ENCODE results near the gene SDHC. TPM values are rescaled to one million over a fixed set of nuclear protein-coding genes. Genes with fewer than 3 reads are reported as not detected.

Gene SDHC
- total and polyA plus RNA-seq, 2 donors (not counting 1 experiment from before 2014, with no cell fraction given), result 78.3 to 109 TPM

DNA sequence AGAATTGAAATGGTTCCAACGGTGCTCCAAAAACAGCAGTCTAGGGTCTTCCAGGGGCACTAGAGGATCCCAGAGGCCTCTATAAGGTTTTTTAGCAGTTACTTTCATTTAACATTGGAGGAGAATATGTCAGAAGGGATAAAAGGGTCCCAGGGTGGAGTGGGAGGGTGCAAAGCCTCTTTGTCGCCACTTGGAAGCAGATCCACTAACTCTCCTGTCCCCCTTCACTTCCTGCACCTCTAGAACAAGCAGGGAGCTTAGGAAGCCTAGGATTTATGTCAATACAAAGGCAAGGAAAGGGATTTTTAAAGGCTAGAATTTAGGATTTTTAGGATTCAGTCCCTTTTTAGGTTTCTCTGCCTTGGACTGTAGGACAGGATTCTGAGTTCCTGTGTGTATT lies 47.3 kb upstream of the SDHC start:
- no peak for ATAC-seq (ENCODE audit: low read depth)
- Mint-ChIP-seq H3K9me3 (ENCODE audit: insufficient read depth) (no peaks in the 10 kb centered on the region), H3K4me3 (no peak overlapping the region), H3K27me3 (peaks cover 15% of the 10 kb centered on the region), H3K27ac (no peak overlapping the region), H3K4me1 (peaks cover 10% of the 10 kb centered on the region)
- Histone ChIP-seq H2AFZ (ENCODE audit: insufficient read depth, low read depth, low read length, poor library complexity, severe bottlenecking) (no peak overlapping the region), H3K9me3 (ENCODE audit: control extremely low read depth in 1 of 3, control insufficient read depth in 2 of 3, insufficient read depth in 1 of 3, low read length in 2 of 3) (no peaks in the 10 kb centered on the region), H3K9ac (ENCODE audit: low read length) (no peak overlapping the region), H4K20me1 (ENCODE audit: control insufficient read depth, insufficient read depth, low read length, poor library complexity, severe bottlenecking) (no peaks in the 10 kb centered on the region), H3K4me3 (ENCODE audit: control extremely low read depth in 1 of 5, extremely low read depth in 1 of 5, insufficient read depth in 1 of 5, low read depth in 2 of 5, low read length in 4 of 5) (no peak overlapping the region), H3K27ac (ENCODE audit: low read length in 2 of 2) (no peak overlapping the region), H3K27me3 (replicated peaks in 1 of 4; ENCODE audit: control extremely low read depth in 1 of 4, control insufficient read depth in 3 of 4, insufficient read depth in 4 of 4, low read length in 3 of 4) (peaks cover 0 to 8% (median 3%) of the 10 kb centered on the region in 4 experiments), H3K4me1 (ENCODE audit: control insufficient read depth in 2 of 2, insufficient read depth in 2 of 2, low read length in 2 of 2) (peaks cover 4% of the 10 kb centered on the region in 2 donors), H3K4me2 (replicated peaks; ENCODE audit: low read depth, low read length, poor library complexity, severe bottlenecking) (no peak overlapping the region), H3K36me3 (replicated peaks in 1 of 2; ENCODE audit: control extremely low read depth in 1 of 2, control insufficient read depth in 1 of 2, extremely low read depth in 1 of 2, insufficient read depth in 2 of 2, low read length in 1 of 2) (no peaks in the 10 kb centered on the region), H3K79me2 (ENCODE audit: control insufficient read depth, insufficient read depth, low read length) (no peaks in the 10 kb centered on the region)
- intact Hi-C loops (cut with micrococcal nuclease), result no loop called here
- ChIA-PET CTCF (no interaction called here), POLR2A (no interaction called here)
- TF ChIP-seq CTCF (IDR thresholded peaks at IDR 0.05) (no peak), EZH2 (IDR thresholded peaks at IDR 0.05; ENCODE audit: borderline replicate concordance, insufficient read depth, low read depth, low read length, poor library complexity, severe bottlenecking) (no peak)
- no peak for DNase-seq
- WGBS (ENCODE audit: insufficient coverage), result 92% methylated on average over 1 of the region's 2 CpGs

DNA sequence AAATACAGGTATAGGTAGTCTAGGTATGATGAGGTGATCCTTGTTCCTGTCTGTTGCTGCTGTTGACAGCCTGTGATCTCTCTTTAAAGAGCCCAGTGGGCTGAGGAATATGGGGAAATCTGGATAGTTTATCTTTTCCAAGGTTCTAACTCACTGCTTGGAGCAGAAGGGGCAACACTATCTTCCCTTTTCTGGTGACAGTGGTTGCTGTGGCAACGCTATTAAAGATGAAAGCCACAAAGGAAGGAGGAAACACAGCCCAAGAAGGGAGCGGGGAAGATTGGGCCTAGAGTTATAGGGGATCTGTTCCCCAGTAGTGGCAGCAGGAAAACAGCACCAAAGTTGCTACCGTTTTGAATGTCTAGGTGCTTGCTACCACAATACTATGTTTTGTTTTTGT lies 46.9 kb upstream of the SDHC start:
- DNase-seq (no peak), ATAC-seq (ENCODE audit: low read depth) (no peak)
- peaks cover 15% of the 10 kb centered on the region for H3K27me3 Mint-ChIP-seq
- Histone ChIP-seq H4K20me1 (ENCODE audit: control insufficient read depth, insufficient read depth, low read length, poor library complexity, severe bottlenecking) (no peaks in the 10 kb centered on the region), H3K27ac (ENCODE audit: low read length in 2 of 2) (no peak overlapping the region), H3K27me3 (replicated peaks in 1 of 4; ENCODE audit: control extremely low read depth in 1 of 4, control insufficient read depth in 3 of 4, insufficient read depth in 4 of 4, low read length in 3 of 4) (peaks cover 0 to 8% (median 3%) of the 10 kb centered on the region in 4 experiments), H2AFZ (ENCODE audit: insufficient read depth, low read depth, low read length, poor library complexity, severe bottlenecking) (no peak overlapping the region), H3K36me3 (replicated peaks in 1 of 2; ENCODE audit: control extremely low read depth in 1 of 2, control insufficient read depth in 1 of 2, extremely low read depth in 1 of 2, insufficient read depth in 2 of 2, low read length in 1 of 2) (no peaks in the 10 kb centered on the region), H3K4me1 (ENCODE audit: control insufficient read depth in 2 of 2, insufficient read depth in 2 of 2, low read length in 2 of 2) (peaks cover 4% of the 10 kb centered on the region in 2 donors), H3K9me3 (ENCODE audit: control extremely low read depth in 1 of 3, control insufficient read depth in 2 of 3, insufficient read depth in 1 of 3, low read length in 2 of 3) (no peaks in the 10 kb centered on the region), H3K4me2 (replicated peaks; ENCODE audit: low read depth, low read length, poor library complexity, severe bottlenecking) (no peak overlapping the region), H3K4me3 (ENCODE audit: control extremely low read depth in 1 of 5, extremely low read depth in 1 of 5, insufficient read depth in 1 of 5, low read depth in 2 of 5, low read length in 4 of 5) (no peak overlapping the region), H3K9ac (ENCODE audit: low read length) (no peak overlapping the region), H3K79me2 (ENCODE audit: control insufficient read depth, insufficient read depth, low read length) (no peaks in the 10 kb centered on the region)
- H3K4me1 Mint-ChIP-seq, result peaks cover 10% of the 10 kb centered on the region
- H3K9me3 Mint-ChIP-seq (ENCODE audit: insufficient read depth), result no peaks in the 10 kb centered on the region
- ChIA-PET POLR2A (no interaction called here), CTCF (no interaction called here)
- intact Hi-C loops (cut with micrococcal nuclease), result no loop called here
- no peak overlapping the region for H3K27ac Mint-ChIP-seq
- TF ChIP-seq CTCF (IDR thresholded peaks at IDR 0.05), result no peak
- TF ChIP-seq EZH2 (IDR thresholded peaks at IDR 0.05; ENCODE audit: borderline replicate concordance, insufficient read depth, low read depth, low read length, poor library complexity, severe bottlenecking), result no peak
- 10% methylated on average over 3 of the region's 3 CpGs for WGBS (ENCODE audit: insufficient coverage)
- no peak overlapping the region for H3K4me3 Mint-ChIP-seq

Measured in B cell (primary cell).